ENCODE measurements around the gene TPCN1. TPM values are rescaled to one million over a fixed set of nuclear protein-coding genes. Genes with fewer than 3 reads are reported as not detected.

Gene TPCN1
- total RNA-seq, 4 donors from 2014 or later: 85.1 to 1,315 (median 121) TPM

GRCh38 chr12:113266106-113266895, 45.0 kb downstream of the TPCN1 start:
- H3K27me3 ChIP-seq: no peaks in the 10 kb centered on the region
- H3K27ac ChIP-seq: no peak overlapping the region
- in situ Hi-C loops (cut with MboI; ENCODE audit: low pct_ligation_motif_present in 1 of 4, low pct_unique_long_range_greater_than_20kb in 1 of 4, low sequenced_read_pairs in 3 of 4): no loop called here
- no peak for DNase-seq
- no peak for TF ChIP-seq POLR2AphosphoS5 (IDR thresholded peaks at IDR 0.05)
- intact Hi-C loops (cut with DNase I; ENCODE audit: low total_unique reads): no loop called here
- no peak overlapping the region for H3K4me3 ChIP-seq
- WGBS, 2 donors (ENCODE audit: low coverage in 1 of 2): 93% methylated on average over 23 of the region's 23 CpGs; no CpG with 5 or more reads in 1 of the 2 donors
- no peaks in the 10 kb centered on the region for H3K9me3 ChIP-seq
- peaks cover 0 to 30% (median 4%) of the 10 kb centered on the region in 4 donors for H3K36me3 ChIP-seq
- H3K4me1 ChIP-seq: peaks cover 0 to 13% (median 0%) of the 10 kb centered on the region in 4 donors

- no peak overlapping the region for H3K4me3 ChIP-seq
- TF ChIP-seq POLR2A (IDR thresholded peaks at IDR 0.05) (no peak), POLR2AphosphoS5 (IDR thresholded peaks at IDR 0.05) (no peak), CTCF (IDR thresholded peaks at IDR 0.05) (no peak), EP300 (IDR thresholded peaks at IDR 0.05; ENCODE audit: low read depth) (no peak)
- H3K9me3 ChIP-seq: no peaks in the 10 kb centered on the region
- WGBS, 2 donors (ENCODE audit: low coverage in 1 of 2): 97 to 100% methylated on average over 2 to 7 of the region's 7 CpGs
- in situ Hi-C loops (cut with MboI; ENCODE audit: low pct_ligation_motif_present in 1 of 4, low pct_unique_long_range_greater_than_20kb in 1 of 4, low sequenced_read_pairs in 3 of 4) (no loop called here), intact Hi-C loops (cut with DNase I; ENCODE audit: low total_unique reads) (no loop called here)
- H3K27ac ChIP-seq: peak overlapping the region in 2 of 4 donors; percentile 13 to 41
- peaks cover 0 to 18% (median 0%) of the 10 kb centered on the region in 4 donors for H3K4me1 ChIP-seq
- DNase-seq: peak; percentile 66
- H3K36me3 ChIP-seq: peaks cover 0 to 31% (median 4%) of the 10 kb centered on the region in 4 donors
- H3K27me3 ChIP-seq: no peaks in the 10 kb centered on the region
These were observed 46.4 kb downstream of the TPCN1 start for GRCh38 chr12:113267621-113268020.

GRCh38 chr12:113268136-113268535, 46.9 kb downstream of the TPCN1 start:
- DNase-seq: no peak
- H3K27me3 ChIP-seq: no peaks in the 10 kb centered on the region
- intact Hi-C loops (cut with DNase I; ENCODE audit: low total_unique reads) (no loop called here), in situ Hi-C loops (cut with MboI; ENCODE audit: low pct_ligation_motif_present in 1 of 4, low pct_unique_long_range_greater_than_20kb in 1 of 4, low sequenced_read_pairs in 3 of 4) (no loop called here)
- H3K4me1 ChIP-seq: peaks cover 0 to 24% (median 0%) of the 10 kb centered on the region in 4 donors
- TF ChIP-seq POLR2A (IDR thresholded peaks at IDR 0.05) (no peak), EP300 (IDR thresholded peaks at IDR 0.05; ENCODE audit: low read depth) (no peak), CTCF (IDR thresholded peaks at IDR 0.05) (no peak), POLR2AphosphoS5 (IDR thresholded peaks at IDR 0.05) (no peak)
- peaks cover 0 to 32% (median 4%) of the 10 kb centered on the region in 4 donors for H3K36me3 ChIP-seq
- H3K27ac ChIP-seq: peak overlapping the region in 2 of 4 donors; percentile 5 to 13
- no peak overlapping the region for H3K4me3 ChIP-seq
- no peaks in the 10 kb centered on the region for H3K9me3 ChIP-seq
- WGBS, 2 donors (ENCODE audit: low coverage in 1 of 2): 94 to 100% methylated on average over 3 to 12 of the region's 12 CpGs

GRCh38 chr12:113268621-113269020, 47.4 kb downstream of the TPCN1 start:
- TF ChIP-seq CTCF (IDR thresholded peaks at IDR 0.05): no peak
- TF ChIP-seq EP300 (IDR thresholded peaks at IDR 0.05; ENCODE audit: low read depth): no peak
- TF ChIP-seq POLR2AphosphoS5 (IDR thresholded peaks at IDR 0.05): no peak
- no peak for TF ChIP-seq POLR2A (IDR thresholded peaks at IDR 0.05)
- H3K27ac ChIP-seq: peak overlapping the region in 1 of 4 donors; percentile 5
- peaks cover 0 to 36% (median 4%) of the 10 kb centered on the region in 4 donors for H3K36me3 ChIP-seq
- H3K4me1 ChIP-seq: peaks cover 0 to 25% (median 0%) of the 10 kb centered on the region in 4 donors
- in situ Hi-C loops (cut with MboI; ENCODE audit: low pct_ligation_motif_present in 1 of 4, low pct_unique_long_range_greater_than_20kb in 1 of 4, low sequenced_read_pairs in 3 of 4) (no loop called here), intact Hi-C loops (cut with DNase I; ENCODE audit: low total_unique reads) (no loop called here)
- 89% methylated on average over 16 of the region's 19 CpGs; no CpG with 5 or more reads in 1 of the 2 donors for whole genome bisulfite sequencing, 2 donors (ENCODE audit: low coverage in 1 of 2)
- DNase-seq: no peak
- H3K9me3 ChIP-seq: no peaks in the 10 kb centered on the region
- H3K27me3 ChIP-seq: no peaks in the 10 kb centered on the region
- H3K4me3 ChIP-seq: no peak overlapping the region

All from transverse colon (tissue), 4 donors.